ENCODE measurements around the gene TMEM232. TPM values are rescaled to one million over a fixed set of nuclear protein-coding genes. Genes with fewer than 3 reads are reported as not detected.

Gene TMEM232
- total and polyA plus RNA-seq, 4 experiments from 2014 or later = 0.40 to 2.2 (median 1.7) TPM; not detected in 1

DNA sequence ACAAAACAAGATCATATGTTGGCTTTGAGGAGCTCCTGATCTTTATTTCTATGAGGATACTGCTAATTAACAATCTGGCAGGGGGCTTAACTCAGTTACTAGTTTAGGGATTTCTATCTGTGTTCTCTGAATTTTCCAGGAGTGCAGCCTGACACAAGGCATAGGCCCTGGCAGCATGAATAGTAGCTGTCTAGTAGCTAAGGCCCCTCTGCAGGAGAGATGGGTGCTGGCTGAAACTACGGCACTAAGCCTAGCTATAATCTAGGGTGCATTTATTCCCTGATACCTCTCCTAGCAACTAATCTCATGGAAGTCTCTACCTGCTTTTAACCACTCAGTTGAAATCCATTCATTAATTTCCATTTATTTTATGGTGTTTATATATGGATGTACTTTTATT is 268.2 kb downstream of the TMEM232 start:
- no peak overlapping the region for H3K27ac Mint-ChIP-seq
- DNase-seq = no peak
- ChIA-PET CTCF (ENCODE audit: partially characterized antibody) (no interaction called here), POLR2A (ENCODE audit: partially characterized antibody) (no interaction called here)
- Histone ChIP-seq H3K4me3 (ENCODE audit: low read length in 2 of 2) (no peak overlapping the region), H3K4me1 (ENCODE audit: insufficient read depth, low read length) (no peaks in the 10 kb centered on the region), H3K36me3 (ENCODE audit: insufficient read depth, low read length) (no peaks in the 10 kb centered on the region), H3K9me3 (ENCODE audit: control insufficient read depth in 1 of 2, low read length in 2 of 2) (no peaks in the 10 kb centered on the region), H3K27me3 (ENCODE audit: insufficient read depth, low read length) (no peaks in the 10 kb centered on the region), H3K27ac (ENCODE audit: low read depth, low read length) (no peak overlapping the region)
- no peaks in the 10 kb centered on the region for H3K9me3 Mint-ChIP-seq
- H3K4me3 Mint-ChIP-seq = no peak overlapping the region
- H3K36me3 Mint-ChIP-seq = no peaks in the 10 kb centered on the region
- no peaks in the 10 kb centered on the region for H3K4me1 Mint-ChIP-seq
- peaks cover 0 to 1% of the 10 kb centered on the region in 2 donors for H3K27me3 Mint-ChIP-seq
- intact Hi-C loops (cut with micrococcal nuclease) = no loop called here

DNA sequence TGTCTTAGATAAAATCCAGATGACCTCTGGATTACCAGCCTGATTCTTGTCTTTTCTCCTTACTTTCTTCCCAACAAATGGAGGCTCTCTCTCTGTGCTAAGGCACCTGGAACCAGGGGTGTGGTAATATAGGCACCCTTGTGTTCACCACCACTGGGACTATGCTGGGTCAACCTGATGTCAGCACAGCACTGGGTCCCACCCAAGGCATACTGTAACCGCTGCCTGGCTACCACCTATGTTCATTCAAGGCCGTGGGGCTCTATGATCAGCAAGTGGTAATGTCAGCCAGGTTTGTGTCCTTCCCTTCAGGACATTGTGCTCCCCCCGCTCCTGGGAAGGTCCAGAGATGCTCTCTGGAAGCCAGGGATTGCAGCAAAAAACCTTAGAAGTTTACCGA is 283.6 kb downstream of the TMEM232 start:
- Mint-ChIP-seq H3K27me3 (peaks cover 0 to 4% of the 10 kb centered on the region in 2 donors), H3K36me3 (no peaks in the 10 kb centered on the region), H3K4me3 (no peak overlapping the region), H3K9me3 (peaks cover 0 to 2% (median 0%) of the 10 kb centered on the region in 8 donors), H3K27ac (no peak overlapping the region), H3K4me1 (no peaks in the 10 kb centered on the region)
- no peak overlapping the region for H3K27ac ChIP-seq (ENCODE audit: low read depth, low read length)
- no peaks in the 10 kb centered on the region for H3K4me1 ChIP-seq (ENCODE audit: insufficient read depth, low read length)
- intact Hi-C loops (cut with micrococcal nuclease) = no loop called here
- H3K9me3 ChIP-seq (ENCODE audit: control insufficient read depth in 1 of 2, low read length in 2 of 2) = no peaks in the 10 kb centered on the region
- DNase-seq = no peak
- CTCF ChIA-PET (ENCODE audit: partially characterized antibody) = no interaction called here
- POLR2A ChIA-PET (ENCODE audit: partially characterized antibody) = no interaction called here
- no peaks in the 10 kb centered on the region for H3K27me3 ChIP-seq (ENCODE audit: insufficient read depth, low read length)
- no peaks in the 10 kb centered on the region for H3K36me3 ChIP-seq (ENCODE audit: insufficient read depth, low read length)
- no peak overlapping the region for H3K4me3 ChIP-seq (ENCODE audit: low read length in 2 of 2)

DNA sequence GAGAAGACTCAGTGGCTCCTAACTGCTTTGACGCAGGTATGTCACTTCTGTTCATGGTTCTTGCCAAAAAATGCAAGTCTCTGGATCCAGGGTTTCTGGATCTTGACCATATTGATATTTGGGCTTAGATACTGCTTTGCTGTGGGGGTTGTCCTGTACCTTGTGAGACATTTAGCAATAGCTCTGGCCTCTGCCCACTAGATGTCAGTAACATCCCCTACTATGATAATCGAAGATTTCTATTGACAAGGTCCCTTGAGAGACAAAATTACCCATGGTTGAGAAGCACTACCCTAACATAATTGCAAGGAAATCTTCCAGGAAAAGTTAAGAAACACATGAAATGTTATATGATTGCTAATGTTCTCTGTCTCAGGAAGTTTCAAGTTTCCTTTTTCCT is 285.4 kb downstream of the TMEM232 start:
- peaks cover 0 to 4% of the 10 kb centered on the region in 2 donors for H3K27me3 Mint-ChIP-seq
- Histone ChIP-seq H3K4me1 (ENCODE audit: insufficient read depth, low read length) (no peaks in the 10 kb centered on the region), H3K27ac (ENCODE audit: low read depth, low read length) (no peak overlapping the region), H3K4me3 (ENCODE audit: low read length in 2 of 2) (no peak overlapping the region), H3K9me3 (ENCODE audit: control insufficient read depth in 1 of 2, low read length in 2 of 2) (no peaks in the 10 kb centered on the region), H3K27me3 (ENCODE audit: insufficient read depth, low read length) (no peaks in the 10 kb centered on the region), H3K36me3 (ENCODE audit: insufficient read depth, low read length) (no peaks in the 10 kb centered on the region)
- ChIA-PET CTCF (ENCODE audit: partially characterized antibody) (no interaction called here), POLR2A (ENCODE audit: partially characterized antibody) (no interaction called here)
- no peak overlapping the region for H3K27ac Mint-ChIP-seq
- peaks cover 0 to 2% (median 0%) of the 10 kb centered on the region in 8 donors for H3K9me3 Mint-ChIP-seq
- intact Hi-C loops (cut with micrococcal nuclease) = no loop called here
- no peak for DNase-seq
- H3K4me3 Mint-ChIP-seq = no peak overlapping the region
- no peaks in the 10 kb centered on the region for H3K4me1 Mint-ChIP-seq
- H3K36me3 Mint-ChIP-seq = no peaks in the 10 kb centered on the region

DNA sequence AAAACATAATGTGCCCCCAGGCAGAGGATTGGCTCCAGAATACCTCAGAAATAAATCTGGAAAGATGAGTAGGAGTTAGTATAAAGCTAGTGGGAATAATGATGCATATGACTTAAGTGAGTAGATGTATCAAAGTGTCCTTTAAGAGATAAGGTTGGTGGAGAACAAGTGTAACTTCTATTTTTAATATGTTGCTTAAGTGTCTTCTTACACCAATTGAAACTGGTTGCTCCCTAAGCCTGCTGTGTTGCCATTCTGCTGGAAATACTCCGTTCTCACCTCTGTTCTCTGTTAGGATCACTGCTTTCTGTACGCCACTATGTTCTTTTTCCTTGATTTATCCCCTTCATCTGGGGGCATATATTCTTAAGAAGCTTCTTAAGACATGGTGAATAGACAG is 286.4 kb downstream of the TMEM232 start:
- no peak overlapping the region for H3K27ac ChIP-seq (ENCODE audit: low read depth, low read length)
- no peaks in the 10 kb centered on the region for H3K4me1 ChIP-seq (ENCODE audit: insufficient read depth, low read length)
- peaks cover 0 to 2% (median 0%) of the 10 kb centered on the region in 8 donors for H3K9me3 Mint-ChIP-seq
- no peak overlapping the region for H3K4me3 Mint-ChIP-seq
- peaks cover 0 to 3% of the 10 kb centered on the region in 2 donors for H3K27me3 Mint-ChIP-seq
- H3K4me3 ChIP-seq (ENCODE audit: low read length in 2 of 2) = no peak overlapping the region
- no peaks in the 10 kb centered on the region for H3K36me3 Mint-ChIP-seq
- no peaks in the 10 kb centered on the region for H3K4me1 Mint-ChIP-seq
- ChIA-PET POLR2A (ENCODE audit: partially characterized antibody) (no interaction called here), CTCF (ENCODE audit: partially characterized antibody) (no interaction called here)
- no peaks in the 10 kb centered on the region for H3K9me3 ChIP-seq (ENCODE audit: control insufficient read depth in 1 of 2, low read length in 2 of 2)
- no peak overlapping the region for H3K27ac Mint-ChIP-seq
- no peaks in the 10 kb centered on the region for H3K27me3 ChIP-seq (ENCODE audit: insufficient read depth, low read length)
- no peak for DNase-seq
- H3K36me3 ChIP-seq (ENCODE audit: insufficient read depth, low read length) = no peaks in the 10 kb centered on the region
- intact Hi-C loops (cut with micrococcal nuclease) = no loop called here

DNA sequence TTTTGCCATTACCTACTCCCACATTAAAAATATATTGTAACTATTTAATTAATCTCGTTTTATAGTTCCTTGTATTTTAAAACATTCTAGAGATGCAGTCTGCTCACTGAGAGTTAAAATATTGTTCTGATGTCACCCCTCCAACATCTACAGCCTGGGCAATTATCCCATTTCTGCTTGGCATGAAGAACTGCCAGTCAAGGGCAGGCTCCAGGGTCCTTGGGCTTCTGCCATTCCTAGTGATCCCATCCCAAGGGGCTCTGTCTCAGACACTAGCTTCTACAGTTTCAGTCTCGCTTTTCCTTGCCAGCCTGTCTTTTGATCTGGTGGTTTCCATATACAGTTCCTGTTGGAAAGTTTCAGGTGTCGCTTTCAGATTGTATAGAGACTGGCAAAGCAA is 287.2 kb downstream of the TMEM232 start:
- Mint-ChIP-seq H3K36me3 (no peaks in the 10 kb centered on the region), H3K9me3 (no peaks in the 10 kb centered on the region), H3K4me3 (no peak overlapping the region), H3K27ac (no peak overlapping the region), H3K4me1 (no peaks in the 10 kb centered on the region), H3K27me3 (no peaks in the 10 kb centered on the region)
- H3K27me3 ChIP-seq (ENCODE audit: insufficient read depth, low read length) = no peaks in the 10 kb centered on the region
- H3K4me3 ChIP-seq (ENCODE audit: low read length in 2 of 2) = no peak overlapping the region
- POLR2A ChIA-PET (ENCODE audit: partially characterized antibody) = no interaction called here
- intact Hi-C loops (cut with micrococcal nuclease) = no loop called here
- no peaks in the 10 kb centered on the region for H3K9me3 ChIP-seq (ENCODE audit: control insufficient read depth in 1 of 2, low read length in 2 of 2)
- no peak for DNase-seq
- H3K4me1 ChIP-seq (ENCODE audit: insufficient read depth, low read length) = no peaks in the 10 kb centered on the region
- no peaks in the 10 kb centered on the region for H3K36me3 ChIP-seq (ENCODE audit: insufficient read depth, low read length)
- CTCF ChIA-PET (ENCODE audit: partially characterized antibody) = no interaction called here
- H3K27ac ChIP-seq (ENCODE audit: low read depth, low read length) = no peak overlapping the region

DNA sequence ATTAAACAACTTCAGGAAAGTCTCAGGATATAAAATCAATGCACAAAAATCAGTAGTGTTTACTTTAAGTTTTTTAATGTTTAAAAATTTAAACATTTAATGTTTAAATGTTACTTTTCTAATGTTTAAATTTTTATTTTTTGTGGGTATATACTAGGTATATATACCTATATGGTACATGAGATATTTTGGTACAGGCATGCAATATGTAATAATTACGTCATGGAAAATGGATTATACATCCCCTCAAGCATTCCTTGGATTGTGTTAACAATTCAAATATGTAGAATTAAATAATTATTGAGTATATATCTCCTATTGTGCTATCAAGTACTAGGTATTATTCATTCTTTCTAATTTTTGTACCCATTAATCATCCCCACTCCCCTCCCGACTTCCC is 291.3 kb downstream of the TMEM232 start:
- intact Hi-C loops (cut with micrococcal nuclease) = no loop called here
- H3K4me3 ChIP-seq (ENCODE audit: low read length in 2 of 2) = no peak overlapping the region
- no peaks in the 10 kb centered on the region for H3K36me3 ChIP-seq (ENCODE audit: insufficient read depth, low read length)
- Mint-ChIP-seq H3K36me3 (no peaks in the 10 kb centered on the region), H3K4me3 (no peak overlapping the region), H3K27ac (no peak overlapping the region), H3K4me1 (no peaks in the 10 kb centered on the region), H3K27me3 (no peaks in the 10 kb centered on the region), H3K9me3 (peaks cover 0 to 4% (median under 1%) of the 10 kb centered on the region in 8 donors)
- POLR2A ChIA-PET (ENCODE audit: partially characterized antibody) = no interaction called here
- CTCF ChIA-PET (ENCODE audit: partially characterized antibody) = no interaction called here
- no peaks in the 10 kb centered on the region for H3K27me3 ChIP-seq (ENCODE audit: insufficient read depth, low read length)
- H3K4me1 ChIP-seq (ENCODE audit: insufficient read depth, low read length) = no peaks in the 10 kb centered on the region
- no peaks in the 10 kb centered on the region for H3K9me3 ChIP-seq (ENCODE audit: control insufficient read depth in 1 of 2, low read length in 2 of 2)
- H3K27ac ChIP-seq (ENCODE audit: low read depth, low read length) = no peak overlapping the region
- no peak for DNase-seq

DNA sequence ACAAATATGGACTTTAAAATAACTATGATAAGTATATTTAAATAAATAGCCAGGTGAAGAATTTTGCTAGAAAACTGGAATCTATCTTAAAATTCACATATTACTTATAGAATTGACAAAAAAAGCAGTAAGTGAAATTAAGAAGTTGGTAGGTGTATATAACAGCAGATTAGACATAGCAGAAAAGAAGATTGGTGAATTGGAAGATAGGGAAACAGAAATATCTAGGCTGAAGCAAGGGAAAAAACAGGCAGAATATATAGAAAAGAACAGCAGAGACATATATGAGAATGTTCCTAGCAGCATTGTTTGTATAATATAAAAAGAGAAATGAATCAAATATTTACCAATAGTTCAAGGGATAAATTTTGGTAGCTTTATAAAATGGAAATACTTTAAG is 294.9 kb downstream of the TMEM232 start:
- Mint-ChIP-seq H3K9me3 (peaks cover 0 to 4% (median under 1%) of the 10 kb centered on the region in 8 donors), H3K36me3 (no peaks in the 10 kb centered on the region), H3K4me1 (no peaks in the 10 kb centered on the region), H3K27me3 (peaks cover 0 to 2% of the 10 kb centered on the region in 2 donors), H3K4me3 (no peak overlapping the region), H3K27ac (no peak overlapping the region)
- ChIA-PET POLR2A (ENCODE audit: partially characterized antibody) (no interaction called here), CTCF (ENCODE audit: partially characterized antibody) (no interaction called here)
- H3K9me3 ChIP-seq (ENCODE audit: control insufficient read depth in 1 of 2, low read length in 2 of 2) = no peaks in the 10 kb centered on the region
- H3K36me3 ChIP-seq (ENCODE audit: insufficient read depth, low read length) = no peaks in the 10 kb centered on the region
- no peaks in the 10 kb centered on the region for H3K27me3 ChIP-seq (ENCODE audit: insufficient read depth, low read length)
- no peak overlapping the region for H3K27ac ChIP-seq (ENCODE audit: low read depth, low read length)
- no peak overlapping the region for H3K4me3 ChIP-seq (ENCODE audit: low read length in 2 of 2)
- intact Hi-C loops (cut with micrococcal nuclease) = no loop called here
- no peak for DNase-seq
- no peaks in the 10 kb centered on the region for H3K4me1 ChIP-seq (ENCODE audit: insufficient read depth, low read length)

DNA sequence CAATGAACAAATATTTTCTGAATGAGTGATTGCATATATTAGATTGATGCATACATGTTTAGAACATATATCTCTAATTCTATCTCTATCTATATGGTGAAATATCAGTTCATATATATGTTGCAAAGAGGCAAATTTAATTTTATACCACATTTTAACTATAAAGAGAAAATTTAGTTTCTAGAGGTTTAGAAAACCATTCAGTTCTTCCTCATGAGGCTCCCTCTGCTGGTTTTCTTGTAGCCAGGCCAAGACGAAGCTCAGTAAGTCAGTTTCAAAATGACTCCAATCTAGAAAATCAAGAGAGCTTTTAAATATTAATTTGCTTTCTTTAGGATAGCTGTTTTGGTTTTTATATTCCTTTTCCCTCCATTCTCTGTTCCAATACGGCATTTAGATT is 312.1 kb downstream of the TMEM232 start:
- intact Hi-C loops (cut with micrococcal nuclease) = loop anchor here (2.0 kb wide), 1 partner anchor 724 kb away; no protein-coding TSS in a partner anchor
- Histone ChIP-seq H3K9me3 (ENCODE audit: control insufficient read depth in 1 of 2, low read length in 2 of 2) (no peaks in the 10 kb centered on the region), H3K4me3 (ENCODE audit: low read length in 2 of 2) (no peak overlapping the region), H3K4me1 (ENCODE audit: insufficient read depth, low read length) (no peaks in the 10 kb centered on the region), H3K36me3 (ENCODE audit: insufficient read depth, low read length) (no peaks in the 10 kb centered on the region), H3K27ac (ENCODE audit: low read depth, low read length) (no peak overlapping the region), H3K27me3 (ENCODE audit: insufficient read depth, low read length) (peaks cover 3% of the 10 kb centered on the region)
- H3K4me3 Mint-ChIP-seq = no peak overlapping the region
- peaks cover 0 to 2% of the 10 kb centered on the region in 2 donors for H3K27me3 Mint-ChIP-seq
- DNase-seq = no peak
- H3K36me3 Mint-ChIP-seq = no peaks in the 10 kb centered on the region
- H3K27ac Mint-ChIP-seq = no peak overlapping the region
- CTCF ChIA-PET (ENCODE audit: partially characterized antibody) = interaction anchor here (1.3 kb wide), 1 partner anchor 9 kb away, joined by 3 read pairs; no protein-coding TSS in a partner anchor
- peaks cover 0 to 3% (median 0%) of the 10 kb centered on the region in 4 donors for H3K4me1 Mint-ChIP-seq
- POLR2A ChIA-PET (ENCODE audit: partially characterized antibody) = no interaction called here
- peaks cover 0 to 4% (median 0%) of the 10 kb centered on the region in 8 donors for H3K9me3 Mint-ChIP-seq

Data from CD4-positive, alpha-beta memory T cell (primary cell).